ENCODE measurements around the gene USH2A.

- TF ChIP-seq CTCF (IDR thresholded peaks at IDR 0.05), result no peak
- no peak for TF ChIP-seq POLR2AphosphoS5 (IDR thresholded peaks at IDR 0.05)
- no peak for TF ChIP-seq POLR2A (IDR thresholded peaks at IDR 0.05)
Observed at GRCh38 chr1:216462066-216462775, 39.0 kb upstream of the USH2A start.
